HEK293 (cell line): ENCODE measurements around the gene SVOPL.

Experiments used
- CTCF ChIA-PET: fragments of 350-600 bp; formaldehyde crosslinking; extraction: SDS; loops from one replicate; lab custom pipeline; 2021; ENCODE audit warnings: antibody characterized with exemption; lab: Yijun Ruan, JAX
- POLR2A ChIA-PET: fragments of 300-600 bp; formaldehyde crosslinking; extraction: SDS; loops from one replicate; lab custom pipeline; 2020; ENCODE audit warnings: antibody characterized with exemption, inconsistent platforms; lab: Yijun Ruan, JAX
- H3K27ac ChIP-seq: fragments of 200-500 bp; sonication (Bioruptor generic); 2 replicates; pipeline ENCODE4 v1.5.1; 2014; ENCODE audit warnings: low read depth, low read length, control low read depth, inconsistent platforms; ENCODE audit errors: extremely low read depth
- H3K36me3 ChIP-seq, 2 experiments: fragments of 200-500 bp in 1 of 2; sonication (Bioruptor generic) in 1 of 2; 1 replicate in 1 of 2; 2 replicates in 1 of 2; pipeline ENCODE4 v1.5.1; 2014 to 2017; ENCODE audit warnings: inconsistent platforms in 2 of 2, low read length in 2 of 2; ENCODE audit not compliant: control insufficient read depth in 2 of 2, insufficient read depth in 1 of 2
- H3K4me1 ChIP-seq: fragments of 200-500 bp; sonication (Bioruptor generic); 2 replicates; pipeline ENCODE4 v1.5.1; 2014; ENCODE audit warnings: mild to moderate bottlenecking, low read length, inconsistent platforms; ENCODE audit not compliant: control insufficient read depth, insufficient read depth
- H3K4me3 ChIP-seq: 2 replicates; pipeline ENCODE4 v1.5.1; 2011; ENCODE audit warnings: low read depth, mild to moderate bottlenecking, control low read depth, low read length, moderate library complexity
- H3K9me3 ChIP-seq: fragments of 200-500 bp; sonication (Bioruptor generic); 2 replicates; pipeline ENCODE4 v1.5.1; 2014; ENCODE audit warnings: low read depth, low read length, inconsistent platforms; ENCODE audit not compliant: control insufficient read depth, insufficient read depth
- BCL11B ChIP-seq: fragments of 450-650 bp; formaldehyde crosslinking; IDR thresholded peaks from 2 replicates; pipeline ENCODE4 v1.5.1; 2016; ENCODE audit warnings: low read depth, missing biosample characterization, missing genetic modification characterization
- GLI4 ChIP-seq: fragments of 450-650 bp; formaldehyde crosslinking; IDR thresholded peaks from 2 replicates; pipeline ENCODE4 v1.5.1; 2016; ENCODE audit warnings: missing biosample characterization, missing genetic modification characterization
- HOXD13 ChIP-seq: sonication (generic); formaldehyde crosslinking; IDR thresholded peaks from 2 replicates; pipeline ENCODE4 v1.8.0; 2022; ENCODE audit warnings: missing genetic modification reagents, borderline replicate concordance
- KLF10 ChIP-seq: fragments of 450-650 bp; IDR thresholded peaks from 2 replicates; pipeline ENCODE4 v1.5.1; 2018; ENCODE audit warnings: missing biosample characterization, mild to moderate bottlenecking, missing genetic modification characterization
- KLF8 ChIP-seq: fragments of 450-650 bp; formaldehyde crosslinking; IDR thresholded peaks from 2 replicates; pipeline ENCODE4 v1.5.1; 2016; ENCODE audit warnings: missing biosample characterization, missing genetic modification characterization
- MEIS1 ChIP-seq: sonication (generic); formaldehyde crosslinking; IDR thresholded peaks from 2 replicates; pipeline ENCODE4 v1.8.1; 2022; ENCODE audit warnings: missing genetic modification reagents, mild to moderate bottlenecking, borderline replicate concordance
- PRDM4 ChIP-seq: fragments of 450-650 bp; formaldehyde crosslinking; IDR thresholded peaks from 2 replicates; pipeline ENCODE4 v1.5.1; 2017; ENCODE audit warnings: missing biosample characterization, missing genetic modification characterization
- REPIN1 ChIP-seq: fragments of 450-650 bp; formaldehyde crosslinking; IDR thresholded peaks from 2 replicates; pipeline ENCODE4 v1.5.1; 2017; ENCODE audit warnings: missing biosample characterization, missing genetic modification characterization, low read depth
- SCRT2 ChIP-seq: fragments of 450-650 bp; formaldehyde crosslinking; IDR thresholded peaks from 2 replicates; pipeline ENCODE4 v1.5.1; 2016; ENCODE audit warnings: missing biosample characterization, missing genetic modification characterization
- ZBTB26 ChIP-seq: fragments of 450-650 bp; formaldehyde crosslinking; optimal IDR thresholded peaks from 2 replicates; pipeline ENCODE3; 2016; ENCODE audit warnings: missing biosample characterization, mild to moderate bottlenecking, missing genetic modification characterization
- ZEB2 ChIP-seq: fragments of 450-650 bp; formaldehyde crosslinking; IDR thresholded peaks from 2 replicates; pipeline ENCODE4 v1.5.1; 2016; ENCODE audit warnings: missing biosample characterization, missing genetic modification characterization
- ZNF157 ChIP-seq: fragments of 450-650 bp; formaldehyde crosslinking; IDR thresholded peaks from 2 replicates; pipeline ENCODE4 v1.5.1; 2016; ENCODE audit warnings: missing biosample characterization, missing genetic modification characterization
- ZNF184 ChIP-seq: fragments of 450-650 bp; IDR thresholded peaks from 2 replicates; pipeline ENCODE4 v1.5.1; 2018; ENCODE audit warnings: missing biosample characterization, mild to moderate bottlenecking, missing genetic modification characterization
- ZNF266 ChIP-seq: fragments of 450-650 bp; formaldehyde crosslinking; IDR thresholded peaks from 2 replicates; pipeline ENCODE4 v1.5.1; 2016; ENCODE audit warnings: missing biosample characterization, missing genetic modification characterization, low read depth
- ZNF292 ChIP-seq: fragments of 450-650 bp; formaldehyde crosslinking; IDR thresholded peaks from 2 replicates; pipeline ENCODE4 v1.5.1; 2016; ENCODE audit warnings: low read depth, missing biosample characterization, missing genetic modification characterization, borderline replicate concordance
- ZNF302 ChIP-seq: fragments of 450-650 bp; formaldehyde crosslinking; IDR thresholded peaks from 2 replicates; pipeline ENCODE4 v1.5.1; 2016; ENCODE audit warnings: missing biosample characterization, missing genetic modification characterization, low read depth
- ZNF324 ChIP-seq: fragments of 450-650 bp; formaldehyde crosslinking; IDR thresholded peaks from 2 replicates; pipeline ENCODE4 v1.5.1; 2016; ENCODE audit warnings: missing biosample characterization, missing genetic modification characterization
- ZNF341 ChIP-seq: fragments of 450-650 bp; formaldehyde crosslinking; IDR thresholded peaks from 2 replicates; pipeline ENCODE4; 2016; ENCODE audit warnings: low read depth, missing biosample characterization, missing genetic modification characterization
- ZNF350 ChIP-seq: fragments of 450-650 bp; formaldehyde crosslinking; IDR thresholded peaks from 2 replicates; pipeline ENCODE4 v1.5.0; 2017; ENCODE audit warnings: missing biosample characterization, mild to moderate bottlenecking, missing genetic modification characterization
- ZNF423 ChIP-seq: fragments of 450-650 bp; formaldehyde crosslinking; IDR thresholded peaks from 2 replicates; pipeline ENCODE4 v1.5.1; 2016; ENCODE audit warnings: missing biosample characterization, missing genetic modification characterization
- ZNF426 ChIP-seq: fragments of 450-650 bp; formaldehyde crosslinking; IDR thresholded peaks from 2 replicates; pipeline ENCODE4 v1.5.1; 2017; ENCODE audit warnings: missing biosample characterization, missing genetic modification characterization, mild to moderate bottlenecking, inconsistent platforms, moderate library complexity
- ZNF433 ChIP-seq: fragments of 450-650 bp; formaldehyde crosslinking; IDR thresholded peaks from 2 replicates; pipeline ENCODE4 v1.5.1; 2016; ENCODE audit warnings: missing biosample characterization, missing genetic modification characterization, low read depth
- ZNF473 ChIP-seq: fragments of 450-650 bp; formaldehyde crosslinking; IDR thresholded peaks from 2 replicates; pipeline ENCODE4 v1.5.1; 2017; ENCODE audit warnings: missing biosample characterization, missing genetic modification characterization
- ZNF48 ChIP-seq: fragments of 450-650 bp; formaldehyde crosslinking; IDR thresholded peaks from 2 replicates; pipeline ENCODE4 v1.5.1; 2016; ENCODE audit warnings: missing biosample characterization, missing genetic modification characterization
- ZNF510 ChIP-seq: fragments of 450-650 bp; formaldehyde crosslinking; IDR thresholded peaks from 2 replicates; pipeline ENCODE4 v1.5.1; 2018; ENCODE audit warnings: mild to moderate bottlenecking, missing genetic modification characterization, missing biosample characterization; ENCODE audit not compliant: insufficient replicate concordance
- ZNF571 ChIP-seq: fragments of 450-650 bp; formaldehyde crosslinking; IDR thresholded peaks from 2 replicates; pipeline ENCODE4 v1.5.0; 2017; ENCODE audit warnings: missing biosample characterization, missing genetic modification characterization
- ZNF629 ChIP-seq: fragments of 450-650 bp; formaldehyde crosslinking; IDR thresholded peaks from 2 replicates; pipeline ENCODE4 v1.5.1; 2017; ENCODE audit warnings: missing biosample characterization, missing genetic modification characterization
- ZNF670 ChIP-seq: fragments of 450-650 bp; formaldehyde crosslinking; IDR thresholded peaks from 2 replicates; pipeline ENCODE4 v1.5.1; 2016; ENCODE audit warnings: missing biosample characterization, missing genetic modification characterization, low read depth
- ZNF704 ChIP-seq: fragments of 450-650 bp; formaldehyde crosslinking; IDR thresholded peaks from 2 replicates; pipeline ENCODE4 v1.5.1; 2016; ENCODE audit warnings: missing biosample characterization, missing genetic modification characterization
- ZNF76 ChIP-seq: fragments of 450-650 bp; formaldehyde crosslinking; IDR thresholded peaks from 2 replicates; pipeline ENCODE4; 2016; ENCODE audit warnings: low read depth, missing biosample characterization, missing genetic modification characterization, borderline replicate concordance
- ZNF837 ChIP-seq: fragments of 450-650 bp; formaldehyde crosslinking; IDR thresholded peaks from 2 replicates; pipeline ENCODE4 v1.5.1; 2016; ENCODE audit warnings: missing biosample characterization, missing genetic modification characterization

Gene SVOPL

GRCh38 chr7:138590154-138590553, 111.0 kb downstream of the SVOPL start:
- TF ChIP-seq ZNF510 (tag by site-specific recombination) (no peak), ZNF292 (no peak), ZNF629 (tag by site-specific recombination) (no peak), ZNF837 (no peak), ZNF433 (tag by site-specific recombination) (no peak), ZNF670 (no peak), PRDM4 (tag by site-specific recombination) (no peak), ZNF341 (tag by site-specific recombination) (no peak), ZNF350 (tag by site-specific recombination) (no peak), ZNF426 (tag by site-specific recombination) (no peak), ZNF184 (no peak), ZNF76 (no peak), ZNF157 (tag by site-specific recombination) (no peak), MEIS1 (no peak), REPIN1 (tag by site-specific recombination) (no peak), ZEB2 (tag by site-specific recombination) (no peak), ZNF704 (tag by site-specific recombination) (no peak)
- Histone ChIP-seq H3K27ac (no peak overlapping the region), H3K4me1 (no peaks in the 10 kb centered on the region), H3K36me3 (peaks cover under 1 to 27% of the 10 kb centered on the region in 2 experiments), H3K9me3 (no peaks in the 10 kb centered on the region), H3K4me3 (no peak overlapping the region)
- POLR2A ChIA-PET: no interaction called here
- CTCF ChIA-PET: interaction anchor here (0.7 kb wide), 1 partner anchor 71 kb away, joined by 3 read pairs; no protein-coding TSS in a partner anchor

- no peak overlapping the region for H3K27ac ChIP-seq
- POLR2A ChIA-PET: interaction anchor here (0.6 kb wide), 1 partner anchor 125 kb away, joined by 3 read pairs; no protein-coding TSS in a partner anchor
- H3K36me3 ChIP-seq: peaks cover 7 to 39% of the 10 kb centered on the region in 2 experiments
- CTCF ChIA-PET: interaction anchor here (0.7 to 1.2 kb wide), 2 partner anchors 28 to 150 kb away, joined by 3 to 6 read pairs; no protein-coding TSS in a partner anchor
- no peak for TF ChIP-seq KLF10 (tag by site-specific recombination)
- no peak for TF ChIP-seq ZNF302 (tag by site-specific recombination)
- H3K9me3 ChIP-seq: no peaks in the 10 kb centered on the region
- no peaks in the 10 kb centered on the region for H3K4me1 ChIP-seq
- no peak overlapping the region for H3K4me3 ChIP-seq
These were observed 112.2 kb downstream of the SVOPL start for GRCh38 chr7:138588986-138589385.

- no peaks in the 10 kb centered on the region for H3K4me1 ChIP-seq
- no peak for TF ChIP-seq ZNF473
- TF ChIP-seq ZNF510 (tag by site-specific recombination): no peak
- TF ChIP-seq ZNF423 (tag by site-specific recombination): no peak
- TF ChIP-seq ZNF48 (tag by site-specific recombination): no peak
- TF ChIP-seq GLI4: no peak
- no peak for TF ChIP-seq ZNF266
- no peak for TF ChIP-seq ZBTB26 (tag by site-specific recombination)
- TF ChIP-seq ZNF341 (tag by site-specific recombination): no peak
- TF ChIP-seq ZEB2 (tag by site-specific recombination): no peak
- TF ChIP-seq ZNF324: no peak
- TF ChIP-seq ZNF571 (tag by site-specific recombination): no peak
- no peak for TF ChIP-seq SCRT2 (tag by site-specific recombination)
- no peak for TF ChIP-seq HOXD13 (CRISPR knock-in tag)
- TF ChIP-seq KLF8: no peak
- TF ChIP-seq BCL11B: no peak
- ChIA-PET POLR2A (no interaction called here), CTCF (no interaction called here)
- no peak overlapping the region for H3K27ac ChIP-seq
- no peak overlapping the region for H3K4me3 ChIP-seq
- H3K36me3 ChIP-seq: peaks cover 7 to 52% of the 10 kb centered on the region in 2 experiments
- no peaks in the 10 kb centered on the region for H3K9me3 ChIP-seq
These were observed 113.7 kb downstream of the SVOPL start for GRCh38 chr7:138587485-138587884.
